Activated CD8-positive, alpha-beta memory T cell treated with anti-CD3 and anti-CD28 coated beads, Interleukin-2, amount 10 ng/mL, durations not matched to agents 7 days and 5 days (primary cell): ENCODE data around the gene ITGB2. TPM values are rescaled to one million over a fixed set of nuclear protein-coding genes. Genes with fewer than 3 reads are reported as not detected.

Source experiments
- ATAC-seq: fragments of 150-1000 bp; cut with Tn5 transposase; one replicate; pipeline ENCODE4 v1.10.0; 2021; ENCODE audit warnings: moderate library complexity
- CTCF ChIA-PET: fragments of 350-600 bp; sonication (Branson Sonifier 250); formaldehyde crosslinking; loops from one replicate; lab custom pipeline; 2021; ENCODE audit warnings: antibody characterized with exemption; lab: Charles Lee
- DNase-seq: peaks from one replicate; pipeline ENCODE4 v3.0.0-alpha.2; 2020
- H3K27ac Mint-ChIP-seq: one replicate; pipeline ENCODE4 v1.8.0; 2021; ENCODE audit warnings: mild to moderate bottlenecking, mixed read lengths
- H3K27me3 Mint-ChIP-seq: one replicate; pipeline ENCODE4 v1.8.0; 2021; ENCODE audit warnings: mixed read lengths
- H3K36me3 Mint-ChIP-seq: one replicate; pipeline ENCODE4 v1.8.0; 2021; ENCODE audit warnings: mild to moderate bottlenecking, mixed read lengths
- H3K4me1 Mint-ChIP-seq: one replicate; pipeline ENCODE4 v1.8.0; 2021; ENCODE audit warnings: mixed read lengths
- H3K4me3 Mint-ChIP-seq: one replicate; pipeline ENCODE4 v1.8.0; 2021; ENCODE audit warnings: mild to moderate bottlenecking, moderate library complexity, mixed read lengths
- H3K9me3 Mint-ChIP-seq: one replicate; pipeline ENCODE4 v1.8.0; 2022; ENCODE audit warnings: low read depth, mixed read lengths
- total RNA-seq, 2 experiments: library from RNA; stranded (reverse); gene quantifications; one replicate each; pipeline ENCODE4 v1.2.3, GENCODE V29; 2021

Gene ITGB2
- total RNA-seq, 2 experiments from 2014 or later, result 336 to 372 TPM

GRCh38 chr21:44836666-44837471 lies 83.8 kb downstream of the ITGB2 start:
- DNase-seq (no peak), ATAC-seq (no peak)
- Mint-ChIP-seq H3K4me1 (no peaks in the 10 kb centered on the region), H3K9me3 (no peaks in the 10 kb centered on the region), H3K4me3 (no peak overlapping the region), H3K27me3 (no peaks in the 10 kb centered on the region), H3K36me3 (no peaks in the 10 kb centered on the region), H3K27ac (no peak overlapping the region)
- CTCF ChIA-PET, result no interaction called here

- DNase-seq (no peak), ATAC-seq (no peak)
- H3K27ac Mint-ChIP-seq, result no peak overlapping the region
- H3K4me3 Mint-ChIP-seq, result no peak overlapping the region
- no peaks in the 10 kb centered on the region for H3K4me1 Mint-ChIP-seq
- H3K9me3 Mint-ChIP-seq, result no peaks in the 10 kb centered on the region
- no peaks in the 10 kb centered on the region for H3K36me3 Mint-ChIP-seq
- H3K27me3 Mint-ChIP-seq, result no peaks in the 10 kb centered on the region
- CTCF ChIA-PET, result no interaction called here
These were observed 84.4 kb downstream of the ITGB2 start for GRCh38 chr21:44836349-44836665.

Other genes starting within 250 kb of the ITGB2 start
- not detected for gene KRTAP12-1, start 238.7 kb downstream of the ITGB2 start, total RNA-seq
- gene KRTAP10-12, start 223.7 kb downstream of the ITGB2 start, total RNA-seq, result not detected
- gene TSPEAR, start 209.3 kb downstream of the ITGB2 start, total RNA-seq, result not detected
- gene UBE2G2, start 119.1 kb downstream of the ITGB2 start, total RNA-seq, result 100 to 1,000 TPM; 103 to 121 TPM
- gene SUMO3, start 102.8 kb downstream of the ITGB2 start, total RNA-seq, result 10 to 100 TPM; 86.1 to 93.7 TPM
- 10 to 100 TPM; 46.0 to 49.9 TPM for gene PTTG1IP, start 47.2 kb downstream of the ITGB2 start, total RNA-seq
- 10 to 100 TPM; 56.8 to 62.9 TPM for gene SLX9, start 19.1 kb upstream of the ITGB2 start, total RNA-seq
- gene ADARB1, start 153.7 kb upstream of the ITGB2 start, total RNA-seq, result 10 to 100 TPM; 29.4 to 38.3 TPM